Keratinocyte (primary cell): Measurements from ENCODE around the gene NUDT7. TPM values are rescaled to one million over a fixed set of nuclear protein-coding genes. Genes with fewer than 3 reads are reported as not detected.

Experiments used
- DNase-seq: peaks from one replicate; pipeline ENCODE4 v3.0.0-alpha.2; 2011; ENCODE audit warnings: low read depth, missing footprints, low spot score
- FAIRE-seq: peaks from 2 replicates; lab custom pipeline; 2011; peaks lifted over from hg19 to GRCh38; lab: Jason Lieb, UNC
- H2AFZ ChIP-seq: 2 replicates; pipeline ENCODE4 v1.6.0; 2012; ENCODE audit warnings: low read length, control low read depth, inconsistent platforms; ENCODE audit not compliant: control insufficient read depth
- H3K27ac ChIP-seq: 2 replicates; pipeline ENCODE4 v1.5.1; 2011; ENCODE audit warnings: low read length; ENCODE audit not compliant: control insufficient read depth, insufficient read depth
- H3K27me3 ChIP-seq: 3 replicates; pipeline ENCODE4 v1.6.0; 2011; ENCODE audit warnings: low read length; ENCODE audit not compliant: control insufficient read depth, insufficient read depth; ENCODE audit errors: extremely low read depth
- H3K36me3 ChIP-seq, 2 experiments: 2 replicates in 1 of 2; 3 replicates in 1 of 2; pipeline ENCODE4 v1.5.1; 2011; ENCODE audit warnings: low read length in 2 of 2, mild to moderate bottlenecking in 1 of 2; ENCODE audit not compliant: control insufficient read depth in 2 of 2, insufficient read depth in 2 of 2; ENCODE audit errors: extremely low read depth in 1 of 2
- H3K4me1 ChIP-seq: 3 replicates; pipeline ENCODE4 v1.5.1; 2011; ENCODE audit warnings: low read length; ENCODE audit not compliant: control insufficient read depth, insufficient read depth; ENCODE audit errors: extremely low read depth
- H3K4me2 ChIP-seq: 3 replicates; pipeline ENCODE4 v1.6.0; 2011; ENCODE audit warnings: low read depth, low read length; ENCODE audit not compliant: control insufficient read depth, insufficient read depth; ENCODE audit errors: extremely low read depth
- H3K4me3 ChIP-seq, 3 experiments: fragments of 200-600 bp in 1 of 3; sonication (generic) in 1 of 3; 2 replicates in 2 of 3; 3 replicates in 1 of 3; pipeline ENCODE4 v1.5.1; 2011 to 2016; ENCODE audit warnings: low read length in 3 of 3, mild to moderate bottlenecking in 3 of 3, control low read depth in 2 of 3, inconsistent platforms in 1 of 3, low read depth in 1 of 3, mixed read lengths in 1 of 3, mixed run types in 1 of 3, moderate library complexity in 1 of 3; ENCODE audit not compliant: control insufficient read depth in 2 of 3, insufficient read depth in 2 of 3; ENCODE audit errors: extremely low read depth in 1 of 3
- H3K79me2 ChIP-seq: 2 replicates; pipeline ENCODE4 v1.6.0; 2012; ENCODE audit warnings: low read length; ENCODE audit not compliant: control insufficient read depth, insufficient read depth
- H3K9ac ChIP-seq: 3 replicates; pipeline ENCODE4 v1.6.0; 2011; ENCODE audit warnings: low read length; ENCODE audit not compliant: control insufficient read depth, insufficient read depth; ENCODE audit errors: extremely low read depth
- H3K9me1 ChIP-seq: 3 replicates; pipeline ENCODE4 v1.6.0; 2011; ENCODE audit warnings: low read length; ENCODE audit not compliant: control insufficient read depth, insufficient read depth; ENCODE audit errors: extremely low read depth
- H3K9me3 ChIP-seq: 2 replicates; pipeline ENCODE4 v1.5.1; 2012; ENCODE audit warnings: low read depth, low read length; ENCODE audit not compliant: control insufficient read depth
- H4K20me1 ChIP-seq: 3 replicates; pipeline ENCODE4 v1.6.0; 2011; ENCODE audit warnings: low read length; ENCODE audit not compliant: control insufficient read depth, insufficient read depth; ENCODE audit errors: extremely low read depth
- CTCF ChIP-seq, 3 experiments: IDR thresholded peaks in 1 of 3; conservative IDR thresholded peaks in 1 of 3; optimal IDR thresholded peaks in 1 of 3; 2 replicates in 2 of 3; 3 replicates in 1 of 3; pipeline versions ENCODE3 to v1.5.1; 2011; ENCODE audit warnings: low read length in 3 of 3, mild to moderate bottlenecking in 3 of 3, moderate library complexity in 2 of 3, control low read depth in 1 of 3, inconsistent platforms in 1 of 3; ENCODE audit not compliant: insufficient read depth in 2 of 3; ENCODE audit errors: extremely low read depth in 1 of 3
- EZH2 ChIP-seq: IDR thresholded peaks from one replicate; pipeline ENCODE4 v1.6.1; 2012; ENCODE audit warnings: inconsistent platforms, mild to moderate bottlenecking, low read length, moderate library complexity
- dilution Hi-C: fragments of 300-500 bp; cut with MboI; formaldehyde crosslinking; loops from one replicate; pipeline ENCODE4 v1.7.0; 2020; ENCODE audit warnings: low sequenced_read_pairs; ENCODE audit not compliant: extremely low pct_ligation_motif_present
- polyA plus RNA-seq, 5 experiments: library from polyadenylated mRNA; depleted of rRNA in 3 of 5; stranded (reverse) in 3 of 5; stranded (forward) in 1 of 5; unstranded in 1 of 5; fragments of >200 nt; gene quantifications; 1 replicate in 1 of 5; 2 replicates in 3 of 5; 3 replicates in 1 of 5; pipeline versions ENCODE4 v1.2.1 to v1.2.3, GENCODE V29; 2011 to 2012; ENCODE audit warnings: missing spikeins in 2 of 5, low read depth in 1 of 5, low replicate concordance in 1 of 5

Gene NUDT7
- polyA plus RNA-seq, 1 donor (not counting 4 experiments of a cell fraction or from before 2014, with no cell fraction given): 14.6 TPM

DNA sequence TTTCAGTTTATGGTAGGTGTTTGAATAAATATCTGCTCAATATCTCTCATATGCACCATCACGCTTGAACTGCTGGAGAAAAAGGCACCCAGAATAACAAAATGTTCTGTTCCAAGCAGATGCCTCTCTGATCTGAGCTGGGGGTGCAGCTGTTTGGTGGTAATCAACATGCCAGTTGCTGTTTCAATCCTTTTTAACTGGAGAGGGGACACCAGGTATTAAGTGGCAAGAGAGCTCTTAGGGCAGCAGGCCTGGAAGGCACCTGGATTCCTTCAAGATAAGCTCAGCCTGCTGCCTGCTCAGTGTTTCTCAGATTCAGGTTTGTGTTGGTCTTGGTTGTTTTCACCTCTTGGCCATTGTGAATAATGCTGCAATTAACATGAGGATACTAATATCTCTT lies 38.9 kb downstream of the NUDT7 start:
- Histone ChIP-seq H3K9ac (no peak overlapping the region), H3K9me1 (no peaks in the 10 kb centered on the region), H3K27me3 (no peaks in the 10 kb centered on the region), H2AFZ (no peak overlapping the region), H3K9me3 (no peaks in the 10 kb centered on the region), H3K79me2 (no peaks in the 10 kb centered on the region), H3K4me1 (no peaks in the 10 kb centered on the region), H4K20me1 (no peaks in the 10 kb centered on the region), H3K36me3 (no peaks in the 10 kb centered on the region), H3K4me3 (no peak overlapping the region), H3K27ac (no peak overlapping the region), H3K4me2 (no peak overlapping the region)
- FAIRE-seq: no peak
- TF ChIP-seq CTCF (optimal IDR thresholded peaks at IDR 0.05 in 1 of 3, IDR thresholded peaks at IDR 0.05 in 1 of 3, conservative IDR thresholded peaks at IDR 0.05 in 1 of 3; ENCODE audit: extremely low read depth in 1 of 3, insufficient read depth in 2 of 3, low read length in 3 of 3) (no peak), EZH2 (no peak)
- dilution Hi-C loops: no loop called here
- no peak for DNase-seq

DNA sequence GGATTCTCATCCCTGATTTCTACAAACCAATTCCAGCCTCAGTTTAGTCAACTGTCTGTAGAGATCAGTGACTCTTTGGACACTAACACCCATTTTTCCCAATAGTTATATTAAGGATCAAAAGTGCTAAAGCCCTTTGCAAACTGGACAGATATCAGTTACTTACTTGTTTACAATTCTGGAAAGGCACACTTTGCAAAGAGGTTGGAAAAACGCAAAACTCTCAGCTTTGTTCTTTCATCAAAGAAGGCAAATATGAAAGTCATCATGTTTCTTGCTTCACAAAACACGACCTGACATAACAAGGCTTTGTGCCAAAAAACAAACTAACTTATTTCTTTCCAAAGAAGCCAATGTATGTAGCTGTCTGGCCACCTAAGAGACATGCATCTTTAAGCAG lies 39.9 kb downstream of the NUDT7 start:
- H3K27ac ChIP-seq: no peak overlapping the region
- no peak overlapping the region for H3K9ac ChIP-seq
- H3K4me1 ChIP-seq: no peaks in the 10 kb centered on the region
- H3K79me2 ChIP-seq: no peaks in the 10 kb centered on the region
- no peaks in the 10 kb centered on the region for H3K36me3 ChIP-seq
- H3K27me3 ChIP-seq: no peaks in the 10 kb centered on the region
- DNase-seq (no peak), FAIRE-seq (no peak)
- no peak overlapping the region for H3K4me2 ChIP-seq
- no peaks in the 10 kb centered on the region for H3K9me3 ChIP-seq
- no peaks in the 10 kb centered on the region for H3K9me1 ChIP-seq
- TF ChIP-seq EZH2: no peak
- TF ChIP-seq CTCF (optimal IDR thresholded peaks at IDR 0.05 in 1 of 3, IDR thresholded peaks at IDR 0.05 in 1 of 3, conservative IDR thresholded peaks at IDR 0.05 in 1 of 3; ENCODE audit: extremely low read depth in 1 of 3, insufficient read depth in 2 of 3, low read length in 3 of 3): no peak
- H4K20me1 ChIP-seq: no peaks in the 10 kb centered on the region
- H2AFZ ChIP-seq: no peak overlapping the region
- no peak overlapping the region for H3K4me3 ChIP-seq
- dilution Hi-C loops: no loop called here
